Eye (tissue), 1 donor: ENCODE data around the gene PET100.

ENCODE experiments used
- DNase-seq: peaks from one replicate; pipeline ENCODE4 v3.0.0-alpha.2; 2015

PET100 gene

GRCh38 chr19:7629347-7630054, at the start of gene PET100, which contains the start of gene XAB2:
PET100 (plus strand) TSS chr19:7629793; CDS start chr19:7629834, 41 bp downstream.
XAB2 (minus strand) TSS chr19:7629545; CDS start chr19:7629527, 18 bp downstream.
- peak; percentile 100 for DNase-seq

GRCh38 chr19:7582446-7582845, 47.1 kb upstream of the PET100 start:
- no peak for DNase-seq

GRCh38 chr19:7589822-7590221, 39.8 kb upstream of the PET100 start:
- DNase-seq, result no peak

- DNase-seq, result no peak
Observed at GRCh38 chr19:7590256-7590655, 39.3 kb upstream of the PET100 start.

- DNase-seq, result peak; percentile 86
Observed at GRCh38 chr19:7595466-7596133, 34.0 kb upstream of the PET100 start, which contains the start of gene CAMSAP3. CAMSAP3 (plus strand) TSS chr19:7595863; CDS start chr19:7596003, 140 bp downstream.

GRCh38 chr19:7596211-7596937, 33.2 kb upstream of the PET100 start:
- peak; percentile 20 for DNase-seq

GRCh38 chr19:7597689-7598088, 31.9 kb upstream of the PET100 start:
- DNase-seq, result no peak

GRCh38 chr19:7598180-7598579, 31.4 kb upstream of the PET100 start:
- no peak for DNase-seq

GRCh38 chr19:7600721-7601120, 28.9 kb upstream of the PET100 start:
- DNase-seq, result no peak

GRCh38 chr19:7602240-7602934, 27.2 kb upstream of the PET100 start:
- DNase-seq, result no peak

- DNase-seq, result no peak
Observed at GRCh38 chr19:7602935-7603497, 26.6 kb upstream of the PET100 start.

GRCh38 chr19:7603919-7604318, 25.7 kb upstream of the PET100 start:
- DNase-seq, result no peak

GRCh38 chr19:7605490-7606222, 23.9 kb upstream of the PET100 start:
- DNase-seq, result peak; percentile 25

- no peak for DNase-seq
Observed at GRCh38 chr19:7606289-7606688, 23.3 kb upstream of the PET100 start.

GRCh38 chr19:7607212-7607873, 22.2 kb upstream of the PET100 start:
- DNase-seq, result no peak

GRCh38 chr19:7607874-7608560, 21.6 kb upstream of the PET100 start:
- DNase-seq, result no peak

- DNase-seq, result no peak
Observed at GRCh38 chr19:7610491-7611240, 18.9 kb upstream of the PET100 start.

- no peak for DNase-seq
Observed at GRCh38 chr19:7611541-7612279, 17.9 kb upstream of the PET100 start.
